Retinal pigment epithelial cell (primary cell): ENCODE measurements around the gene SLC25A6.
"Not testable (repeated sequence)": the region's sequence is repeated elsewhere in the genome, so short reads cannot be mapped to it uniquely, and the experiment has no call there.

Source experiments
- DNase-seq: peaks from one replicate; pipeline ENCODE4 v3.0.0-alpha.2; 2010; ENCODE audit warnings: low read depth
- H3K4me3 ChIP-seq: 2 replicates; pipeline ENCODE4 v1.5.1; 2011; ENCODE audit warnings: mild to moderate bottlenecking, low read length, control low read depth, moderate library complexity
- CTCF ChIP-seq: conservative IDR thresholded peaks from 2 replicates; pipeline ENCODE4 v1.5.1; 2011; ENCODE audit warnings: low read depth, low read length, control low read depth, inconsistent platforms

The SLC25A6 gene

GRCh38 chrX:1412551-1413161, 20.7 kb upstream of the SLC25A6 start:
- H3K4me3 ChIP-seq, result no peak overlapping the region
- TF ChIP-seq CTCF, result no peak
- no peak for DNase-seq

- no peak overlapping the region for H3K4me3 ChIP-seq
- no peak for TF ChIP-seq CTCF
- DNase-seq, result no peak
Observed at GRCh38 chrX:1411326-1411725, 19.4 kb upstream of the SLC25A6 start.

- H3K4me3 ChIP-seq, result no peak overlapping the region
- no peak for DNase-seq
- TF ChIP-seq CTCF, result no peak
Observed at GRCh38 chrX:1407035-1407434, 15.1 kb upstream of the SLC25A6 start.

GRCh38 chrX:1405769-1406168, 13.9 kb upstream of the SLC25A6 start:
- H3K4me3 ChIP-seq, DNase-seq: not testable (repeated sequence)

GRCh38 chrX:1403867-1404266, 12.0 kb upstream of the SLC25A6 start:
- DNase-seq, H3K4me3 ChIP-seq: not testable (repeated sequence)

- H3K4me3 ChIP-seq, result no peak overlapping the region
- TF ChIP-seq CTCF, result no peak
- DNase-seq, result no peak
Observed at GRCh38 chrX:1403228-1403627, 11.3 kb upstream of the SLC25A6 start.

- TF ChIP-seq CTCF, result no peak
- no peak overlapping the region for H3K4me3 ChIP-seq
- no peak for DNase-seq
Observed at GRCh38 chrX:1401611-1402430, 9.9 kb upstream of the SLC25A6 start.

GRCh38 chrX:1400742-1401471, 9.0 kb upstream of the SLC25A6 start:
- no peak overlapping the region for H3K4me3 ChIP-seq
- no peak for TF ChIP-seq CTCF
- DNase-seq, result no peak
